HG02678 (cell line): ENCODE measurements around the gene CBLL1.

Experiments used
- ATAC-seq: cut with Tn5 transposase; IDR thresholded peaks from one replicate; pipeline ENCODE4 v1.9.1; 2021; ENCODE audit warnings: mild to moderate bottlenecking, moderate library complexity; ENCODE audit not compliant: unreplicated experiment

The CBLL1 gene

GRCh38 chr7:107809179-107809578 lies 65.2 kb downstream of the CBLL1 start:
- ATAC-seq: no peak

GRCh38 chr7:107810626-107811025 lies 66.7 kb downstream of the CBLL1 start:
- no peak for ATAC-seq
